HUES48 (cell line): ENCODE measurements around the gene MAP3K3.

ENCODE experiments used
- H3K27ac ChIP-seq: one replicate; pipeline ENCODE4 v1.7.0; 2013; ENCODE audit warnings: low read depth, low read length, inconsistent platforms
- H3K27me3 ChIP-seq: 2 replicates; pipeline ENCODE4 v1.6.1; 2013; ENCODE audit warnings: mild to moderate bottlenecking, low read length; ENCODE audit not compliant: control insufficient read depth, insufficient read depth
- H3K36me3 ChIP-seq: 2 replicates; pipeline ENCODE4 v1.6.1; 2013; ENCODE audit warnings: low read length; ENCODE audit not compliant: control insufficient read depth, insufficient read depth
- H3K4me1 ChIP-seq: 2 replicates; pipeline ENCODE4 v1.6.1; 2013; ENCODE audit warnings: mild to moderate bottlenecking, low read length; ENCODE audit not compliant: control insufficient read depth, insufficient read depth
- H3K4me3 ChIP-seq: 2 replicates; pipeline ENCODE4 v1.5.1; 2013; ENCODE audit warnings: mild to moderate bottlenecking, low read depth, low read length
- H3K9ac ChIP-seq: 2 replicates; pipeline ENCODE4 v1.6.1; 2013; ENCODE audit warnings: mild to moderate bottlenecking, low read depth, low read length, moderate library complexity
- H3K9me3 ChIP-seq: 2 replicates; pipeline ENCODE4 v1.6.1; 2013; ENCODE audit warnings: low read length; ENCODE audit not compliant: control insufficient read depth, insufficient read depth

MAP3K3 gene

DNA sequence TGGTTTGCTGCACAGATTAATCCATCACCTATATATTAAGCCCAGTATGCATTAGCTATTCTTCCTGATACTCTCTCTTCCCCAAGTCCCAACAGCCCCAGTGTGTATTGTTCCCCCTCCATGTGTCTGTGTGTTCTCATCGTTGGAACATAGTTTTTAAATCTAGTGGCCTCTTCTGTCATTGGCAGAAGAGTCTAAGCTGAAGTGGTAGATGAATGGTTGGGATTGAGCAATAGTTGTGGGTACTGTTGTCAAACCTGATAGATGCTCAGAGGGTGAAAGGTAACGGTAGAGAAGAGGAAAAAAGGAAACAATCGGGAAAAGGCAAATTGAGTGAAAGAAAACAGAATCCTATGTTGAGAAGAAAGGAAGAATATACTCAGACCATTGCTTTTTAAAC lies 29.9 kb downstream of the MAP3K3 start:
- Histone ChIP-seq H3K9me3 (no peaks in the 10 kb centered on the region), H3K27me3 (no peaks in the 10 kb centered on the region), H3K4me1 (peaks cover 12% of the 10 kb centered on the region), H3K36me3 (peaks cover 16% of the 10 kb centered on the region), H3K27ac (no peak overlapping the region), H3K9ac (no peak overlapping the region), H3K4me3 (no peak overlapping the region)

- Histone ChIP-seq H3K4me3 (no peak overlapping the region), H3K9ac (no peak overlapping the region), H3K9me3 (no peaks in the 10 kb centered on the region), H3K36me3 (peaks cover 23% of the 10 kb centered on the region), H3K27me3 (no peaks in the 10 kb centered on the region), H3K27ac (no peak overlapping the region), H3K4me1 (peaks cover 3% of the 10 kb centered on the region; the same call in 1 of the 2 replicates)
Observed at GRCh38 chr17:63653050-63653449, 30.8 kb downstream of the MAP3K3 start.

DNA sequence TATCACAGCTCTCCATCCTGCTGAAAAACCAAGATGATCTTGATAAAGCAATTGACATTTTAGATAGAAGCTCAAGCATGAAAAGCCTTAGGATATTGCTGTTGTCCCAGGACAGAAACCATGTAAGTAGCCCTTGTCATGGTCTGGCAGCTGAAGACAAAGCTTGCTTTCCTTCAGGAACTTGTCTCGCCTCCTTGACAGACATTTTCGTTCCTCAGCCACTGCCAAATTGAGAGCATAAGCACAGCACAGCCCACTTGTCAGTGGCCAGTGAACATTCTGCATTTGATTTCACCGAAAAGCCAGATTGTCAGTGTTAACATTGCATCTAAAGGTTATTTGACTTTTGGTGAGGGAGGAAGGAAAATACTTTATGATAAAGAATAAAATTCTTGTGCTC lies 35.6 kb downstream of the MAP3K3 start:
- Histone ChIP-seq H3K9me3 (no peaks in the 10 kb centered on the region), H3K27me3 (no peaks in the 10 kb centered on the region), H3K27ac (no peak overlapping the region), H3K9ac (no peak overlapping the region), H3K36me3 (peaks cover 19% of the 10 kb centered on the region), H3K4me1 (no peaks in the 10 kb centered on the region), H3K4me3 (no peak overlapping the region)

DNA sequence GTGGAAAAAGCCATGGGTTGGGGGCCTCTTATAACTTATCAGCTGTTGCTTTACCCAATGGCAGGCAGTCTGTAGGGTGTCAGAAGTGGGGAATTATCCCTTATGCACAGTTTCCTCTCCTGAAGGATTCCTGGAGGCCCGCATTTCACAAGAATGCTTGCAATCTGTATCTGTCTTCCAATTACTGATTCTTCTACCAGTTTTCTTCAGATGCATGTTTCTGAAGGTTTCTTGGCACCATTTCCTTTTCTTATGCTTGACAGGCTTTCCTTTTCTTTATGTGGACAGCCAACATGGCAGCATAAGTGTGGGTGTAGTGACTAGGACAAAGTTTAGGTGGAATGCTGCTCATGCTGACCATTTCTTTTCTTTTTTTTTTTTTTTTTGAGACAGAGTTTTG lies 36.1 kb downstream of the MAP3K3 start:
- Histone ChIP-seq H3K36me3 (peaks cover 14% of the 10 kb centered on the region), H3K27me3 (no peaks in the 10 kb centered on the region), H3K9ac (no peak overlapping the region), H3K27ac (no peak overlapping the region), H3K4me3 (no peak overlapping the region), H3K4me1 (no peaks in the 10 kb centered on the region), H3K9me3 (no peaks in the 10 kb centered on the region)

- Histone ChIP-seq H3K9ac (no peak overlapping the region), H3K9me3 (no peaks in the 10 kb centered on the region), H3K4me3 (no peak overlapping the region), H3K36me3 (peaks cover 13% of the 10 kb centered on the region), H3K4me1 (no peaks in the 10 kb centered on the region), H3K27me3 (no peaks in the 10 kb centered on the region), H3K27ac (no peak overlapping the region)
Observed at GRCh38 chr17:63659850-63660249, 37.6 kb downstream of the MAP3K3 start.

GRCh38 chr17:63665527-63666214 lies 43.5 kb downstream of the MAP3K3 start:
- no peaks in the 10 kb centered on the region for H3K9me3 ChIP-seq
- no peak overlapping the region for H3K27ac ChIP-seq
- peaks cover 31% of the 10 kb centered on the region for H3K36me3 ChIP-seq
- no peaks in the 10 kb centered on the region for H3K27me3 ChIP-seq
- H3K9ac ChIP-seq: no peak overlapping the region
- H3K4me1 ChIP-seq: no peaks in the 10 kb centered on the region
- H3K4me3 ChIP-seq: no peak overlapping the region

DNA sequence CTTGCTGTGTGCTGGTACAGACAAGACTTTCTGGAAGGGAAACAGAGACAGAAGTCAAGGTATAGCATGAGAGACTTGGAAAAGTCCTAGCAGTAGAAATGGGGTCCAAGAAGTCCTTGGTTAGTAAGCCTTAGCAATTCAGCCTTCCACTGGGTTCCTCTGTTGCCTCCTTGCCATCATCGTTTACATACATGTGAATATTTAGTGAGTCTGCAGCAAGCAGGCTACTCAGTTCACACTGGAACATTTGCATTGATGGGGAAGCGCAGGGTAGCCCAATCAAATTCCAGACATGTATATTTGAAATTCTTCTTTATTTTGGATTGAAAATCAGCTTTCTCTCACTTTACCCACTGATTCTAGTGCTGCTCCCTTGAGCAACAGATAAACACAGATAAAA lies 50.6 kb downstream of the MAP3K3 start:
- H3K4me3 ChIP-seq: no peak overlapping the region
- H3K4me1 ChIP-seq: peaks cover 27% of the 10 kb centered on the region
- H3K27me3 ChIP-seq: no peaks in the 10 kb centered on the region
- peaks cover 12% of the 10 kb centered on the region for H3K36me3 ChIP-seq
- no peak overlapping the region for H3K9ac ChIP-seq
- no peaks in the 10 kb centered on the region for H3K9me3 ChIP-seq
- no peak overlapping the region for H3K27ac ChIP-seq

- Histone ChIP-seq H3K9me3 (no peaks in the 10 kb centered on the region), H3K4me3 (no peak overlapping the region), H3K27ac (peak overlapping the region; percentile 71), H3K27me3 (no peaks in the 10 kb centered on the region), H3K36me3 (peaks cover 3% of the 10 kb centered on the region; the same call in 1 of the 2 replicates), H3K9ac (no peak overlapping the region), H3K4me1 (peaks cover 27% of the 10 kb centered on the region)
Observed at GRCh38 chr17:63675231-63675606, 53.0 kb downstream of the MAP3K3 start.

DNA sequence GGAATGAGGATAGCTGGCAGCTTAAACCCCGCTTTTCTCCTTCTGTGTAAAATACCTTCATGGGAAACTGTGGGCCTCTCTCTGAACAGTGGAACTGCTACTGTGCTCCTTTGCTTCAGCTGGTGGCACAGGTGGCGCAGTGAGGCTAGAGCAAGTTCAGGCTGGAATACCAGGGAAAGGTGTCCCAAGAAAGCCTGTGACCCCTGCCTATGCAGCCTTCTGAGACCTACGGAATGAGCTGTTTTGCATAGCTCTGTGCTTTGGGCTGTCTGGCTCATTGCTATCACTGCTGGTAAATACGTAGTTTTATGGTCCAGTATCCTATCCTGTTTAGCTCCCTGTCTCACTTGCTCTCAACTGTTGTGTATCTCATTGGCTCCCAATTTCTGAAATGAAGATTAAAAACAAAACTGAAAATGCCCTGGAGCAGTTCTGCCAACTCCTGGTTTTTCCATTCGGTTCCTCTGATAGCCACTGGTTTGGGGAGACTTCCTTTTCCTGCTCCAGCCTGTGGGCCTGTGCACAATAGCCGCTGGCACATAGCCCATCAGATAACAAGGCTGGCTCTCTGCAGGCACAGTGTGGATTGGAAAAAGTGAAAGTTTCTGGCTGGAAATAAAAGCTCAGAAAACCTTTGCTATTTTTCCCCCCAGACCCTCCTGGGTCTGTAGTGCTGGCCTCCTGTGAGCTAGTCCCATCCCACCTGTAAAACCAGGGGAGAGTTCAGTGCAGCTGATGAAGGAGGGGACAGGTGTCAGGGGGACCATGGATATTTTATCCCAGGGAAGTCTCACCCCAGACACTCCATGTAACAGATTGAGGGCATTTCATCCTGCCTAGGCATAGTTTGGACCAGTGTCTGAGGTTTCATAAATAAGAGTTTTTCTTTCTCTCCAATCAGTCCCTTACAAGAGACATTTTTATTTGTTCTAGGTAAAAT lies 53.7 kb downstream of the MAP3K3 start:
- no peak overlapping the region for H3K9ac ChIP-seq
- H3K9me3 ChIP-seq: no peaks in the 10 kb centered on the region

GRCh38 chr17:63676584-63676983 lies 54.4 kb downstream of the MAP3K3 start:
- H3K9ac ChIP-seq: no peak overlapping the region
- H3K4me3 ChIP-seq: no peak overlapping the region
- peaks cover 32% of the 10 kb centered on the region for H3K4me1 ChIP-seq
- no peaks in the 10 kb centered on the region for H3K9me3 ChIP-seq
- H3K36me3 ChIP-seq: peaks cover 5% of the 10 kb centered on the region; the same call in 1 of the 2 replicates
- no peaks in the 10 kb centered on the region for H3K27me3 ChIP-seq
- H3K27ac ChIP-seq: no peak overlapping the region

More for the DNA sequence above, 53.7 kb downstream of the MAP3K3 start:
- Histone ChIP-seq H3K36me3 (peaks cover 5% of the 10 kb centered on the region; the same call in 1 of the 2 replicates), H3K27ac (peak overlapping the region; percentile 71), H3K4me1 (peaks cover 27% of the 10 kb centered on the region), H3K27me3 (no peaks in the 10 kb centered on the region), H3K4me3 (no peak overlapping the region)

DNA sequence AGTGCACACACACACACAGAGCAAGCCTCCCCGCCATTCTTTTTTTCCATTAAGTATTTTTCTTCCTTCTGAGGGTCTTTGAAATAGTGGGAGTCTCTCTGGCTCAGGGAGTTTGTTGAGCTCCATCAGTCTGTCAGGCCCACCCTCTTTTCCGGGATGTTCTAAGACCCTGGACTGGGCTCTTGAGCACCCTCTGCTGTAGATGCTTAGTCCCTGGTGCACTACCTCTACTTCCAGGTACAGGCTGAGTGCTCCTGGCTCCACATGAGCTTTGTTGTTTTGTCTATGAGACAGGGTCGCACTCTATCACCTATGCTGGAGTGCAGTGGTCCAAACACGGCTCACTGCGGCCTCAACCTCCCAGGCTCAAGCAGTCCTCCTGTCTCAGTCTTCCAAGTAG lies 57.0 kb downstream of the MAP3K3 start:
- H3K36me3 ChIP-seq: peaks cover 20% of the 10 kb centered on the region; the same call in 1 of the 2 replicates
- peaks cover 22% of the 10 kb centered on the region for H3K4me1 ChIP-seq
- no peak overlapping the region for H3K27ac ChIP-seq

More for the DNA sequence above, 57.0 kb downstream of the MAP3K3 start:
- Histone ChIP-seq H3K9ac (no peak overlapping the region), H3K4me3 (no peak overlapping the region), H3K27me3 (no peaks in the 10 kb centered on the region), H3K9me3 (no peaks in the 10 kb centered on the region)
